GM23248 (cell line): ENCODE data around the gene HPF1. TPM values are rescaled to one million over a fixed set of nuclear protein-coding genes. Genes with fewer than 3 reads are reported as not detected.

ENCODE experiments used
- DNase-seq: peaks from one replicate; pipeline ENCODE4 v3.0.0-alpha.2; 2015
- H2AFZ ChIP-seq: fragments of 200-600 bp; sonication (generic); 2 replicates; pipeline ENCODE4 v1.6.1; 2016; ENCODE audit warnings: antibody characterized with exemption
- H3F3A ChIP-seq: fragments of 200-600 bp; sonication (generic); 2 replicates; pipeline ENCODE4 v1.6.1; 2016; ENCODE audit warnings: mild to moderate bottlenecking, antibody characterized with exemption, mixed run types; ENCODE audit not compliant: insufficient read depth
- H3K27ac ChIP-seq: fragments of 200-600 bp; sonication (generic); 2 replicates; pipeline ENCODE4 v1.5.1; 2016; ENCODE audit warnings: mild to moderate bottlenecking
- H3K27me3 ChIP-seq: fragments of 200-600 bp; sonication (generic); replicated peaks from 2 replicates; pipeline ENCODE4 v1.6.1; 2016; ENCODE audit warnings: mild to moderate bottlenecking; ENCODE audit not compliant: insufficient read depth
- H3K36me3 ChIP-seq: fragments of 200-600 bp; sonication (generic); 2 replicates; pipeline ENCODE4 v1.6.1; 2016; ENCODE audit warnings: low read depth, mild to moderate bottlenecking
- H3K4me1 ChIP-seq: fragments of 200-600 bp; sonication (generic); 2 replicates; pipeline ENCODE4 v1.6.1; 2016; ENCODE audit warnings: mild to moderate bottlenecking; ENCODE audit not compliant: insufficient read depth
- H3K4me2 ChIP-seq: fragments of 200-600 bp; sonication (generic); one replicate; pipeline ENCODE4 v1.6.1; 2016; ENCODE audit warnings: mild to moderate bottlenecking; ENCODE audit not compliant: unreplicated experiment
- H3K4me3 ChIP-seq: fragments of 200-600 bp; sonication (generic); 2 replicates; pipeline ENCODE4 v1.5.1; 2016; ENCODE audit warnings: mild to moderate bottlenecking
- H3K79me2 ChIP-seq: fragments of 200-600 bp; sonication (generic); 2 replicates; pipeline ENCODE4 v1.6.1; 2016; ENCODE audit warnings: mild to moderate bottlenecking; ENCODE audit not compliant: insufficient read depth
- H3K9ac ChIP-seq: fragments of 200-600 bp; sonication (generic); 2 replicates; pipeline ENCODE4 v1.6.1; 2016; ENCODE audit warnings: mild to moderate bottlenecking
- H3K9me2 ChIP-seq: fragments of 200-600 bp; sonication (generic); 2 replicates; pipeline ENCODE4 v1.6.1; 2016; ENCODE audit warnings: mixed run types, mild to moderate bottlenecking, moderate library complexity; ENCODE audit not compliant: insufficient read depth
- H3K9me3 ChIP-seq: fragments of 200-600 bp; sonication (generic); one replicate; pipeline ENCODE4 v1.6.1; 2017; ENCODE audit warnings: low read depth
- H4K20me1 ChIP-seq: fragments of 200-600 bp; sonication (generic); 2 replicates; pipeline ENCODE4 v1.6.0; 2016; ENCODE audit not compliant: insufficient read depth
- EZH2 ChIP-seq: fragments of 200-600 bp; sonication (generic); IDR thresholded peaks from 2 replicates; pipeline ENCODE4 v1.6.1; 2018; ENCODE audit warnings: antibody characterized with exemption, mild to moderate bottlenecking; ENCODE audit not compliant: insufficient read depth, poor library complexity, severe bottlenecking
- EZH2phosphoT487 ChIP-seq: fragments of 200-600 bp; sonication (generic); IDR thresholded peaks from 2 replicates; pipeline ENCODE4 v1.6.1; 2018; ENCODE audit warnings: antibody characterized with exemption, moderate library complexity, mild to moderate bottlenecking, low read depth; ENCODE audit not compliant: insufficient read depth
- WGBS, 2 experiments: methylation state at CpG; one replicate each; pipeline ENCODE4 v1.1.6; 2015 to 2017; ENCODE audit warnings: low lambda C conversion rate in 2 of 2, low coverage in 1 of 2; ENCODE audit errors: missing lambda C conversion rate in 2 of 2; 5-methylcytosine and 5-hydroxymethylcytosine counted together
- in situ Hi-C: fragments of 300-500 bp; cut with MboI; formaldehyde crosslinking; loops from 2 replicates; pipeline ENCODE4 v1.15.0; 2020
- polyA plus RNA-seq: library from polyadenylated mRNA; unstranded; fragments of >200 nt; fragmentation: Nextera tagmentation; extraction: Ambion mirVana; gene quantifications from 2 replicates; pipeline ENCODE4 v1.2.1, GENCODE V29; 2016
- total RNA-seq: library from RNA; depleted of rRNA; stranded (reverse); fragments of >200 nt; shearing (Covaris generic); gene quantifications from 2 replicates; pipeline ENCODE4 v1.2.3, GENCODE V29; 2014

The HPF1 gene
- total and polyA plus RNA-seq, 2 experiments from 2014 or later: 40.5 to 54.1 TPM

GRCh38 chr4:169768385-169768784, 10.6 kb upstream of the HPF1 start:
- in situ Hi-C loops: no loop called here

GRCh38 chr4:169766741-169767140, 9.0 kb upstream of the HPF1 start:
- Histone ChIP-seq H2AFZ (no peak overlapping the region), H3K9ac (no peak overlapping the region), H3K9me3 (no peaks in the 10 kb centered on the region), H3F3A (no peaks in the 10 kb centered on the region), H3K27me3 (no peaks in the 10 kb centered on the region), H3K4me2 (no peak overlapping the region), H3K79me2 (no peaks in the 10 kb centered on the region), H4K20me1 (no peaks in the 10 kb centered on the region), H3K4me1 (no peaks in the 10 kb centered on the region), H3K4me3 (no peak overlapping the region), H3K27ac (no peak overlapping the region), H3K9me2 (no peaks in the 10 kb centered on the region), H3K36me3 (no peaks in the 10 kb centered on the region)
- no peak for DNase-seq
- WGBS, 2 experiments: 49 to 69% methylated on average over 3 of the region's 3 CpGs
- in situ Hi-C loops: no loop called here
- TF ChIP-seq EZH2phosphoT487 (no peak), EZH2 (no peak)

More at GRCh38 chr4:169768385-169768784, 10.6 kb upstream of the HPF1 start:
- Histone ChIP-seq H3K27ac (no peak overlapping the region), H3K4me1 (no peaks in the 10 kb centered on the region), H3K4me2 (no peak overlapping the region), H3F3A (no peaks in the 10 kb centered on the region), H3K27me3 (no peaks in the 10 kb centered on the region), H3K79me2 (no peaks in the 10 kb centered on the region), H3K9me3 (no peaks in the 10 kb centered on the region), H4K20me1 (no peaks in the 10 kb centered on the region), H3K4me3 (no peak overlapping the region), H3K9me2 (no peaks in the 10 kb centered on the region), H2AFZ (no peak overlapping the region), H3K9ac (no peak overlapping the region), H3K36me3 (no peaks in the 10 kb centered on the region)
- no peak for TF ChIP-seq EZH2
- TF ChIP-seq EZH2phosphoT487: no peak
- 73 to 81% methylated on average over 3 of the region's 3 CpGs for WGBS, 2 experiments
- DNase-seq: no peak

GRCh38 chr4:169765835-169766234, 8.1 kb upstream of the HPF1 start:
- Histone ChIP-seq H3K27me3 (no peaks in the 10 kb centered on the region), H3K9me3 (no peaks in the 10 kb centered on the region), H3K79me2 (no peaks in the 10 kb centered on the region), H2AFZ (no peak overlapping the region), H3K9ac (no peak overlapping the region), H3K4me3 (no peak overlapping the region), H3K36me3 (no peaks in the 10 kb centered on the region), H3K27ac (no peak overlapping the region), H3K9me2 (no peaks in the 10 kb centered on the region), H3F3A (no peaks in the 10 kb centered on the region), H3K4me2 (no peak overlapping the region), H4K20me1 (no peaks in the 10 kb centered on the region), H3K4me1 (no peaks in the 10 kb centered on the region)
- in situ Hi-C loops: no loop called here
- DNase-seq: no peak
- 2 to 10% methylated on average over 2 of the region's 2 CpGs for WGBS, 2 experiments
- TF ChIP-seq EZH2phosphoT487 (no peak), EZH2 (no peak)

GRCh38 chr4:169761846-169762245, 4.1 kb upstream of the HPF1 start:
- Histone ChIP-seq H3F3A (peaks cover 14% of the 10 kb centered on the region), H3K36me3 (no peaks in the 10 kb centered on the region), H3K9ac (no peak overlapping the region), H3K79me2 (peaks cover 1% of the 10 kb centered on the region), H2AFZ (no peak overlapping the region), H3K9me3 (no peaks in the 10 kb centered on the region), H3K4me3 (no peak overlapping the region), H3K4me2 (no peak overlapping the region), H3K27ac (no peak overlapping the region), H3K4me1 (no peaks in the 10 kb centered on the region), H3K27me3 (no peaks in the 10 kb centered on the region), H3K9me2 (no peaks in the 10 kb centered on the region), H4K20me1 (no peaks in the 10 kb centered on the region)
- in situ Hi-C loops: no loop called here
- no peak for DNase-seq
- TF ChIP-seq EZH2 (no peak), EZH2phosphoT487 (no peak)
- WGBS, 2 experiments: 63 to 82% methylated on average over 4 of the region's 4 CpGs

GRCh38 chr4:169758401-169758962, 738 bp upstream of the HPF1 start:
- DNase-seq: peak; percentile 20
- Histone ChIP-seq H3K4me1 (peaks cover 12% of the 10 kb centered on the region), H3K36me3 (no peaks in the 10 kb centered on the region), H3K4me2 (peak overlapping the region; percentile 89), H3K4me3 (peak overlapping the region; percentile 90), H4K20me1 (no peaks in the 10 kb centered on the region), H3K9me3 (no peaks in the 10 kb centered on the region), H3K9ac (peak overlapping the region; percentile 79; the same call in 1 of the 2 replicates), H3K27me3 (no peaks in the 10 kb centered on the region), H3F3A (peaks cover 22% of the 10 kb centered on the region), H3K9me2 (no peaks in the 10 kb centered on the region), H3K27ac (no peak overlapping the region), H3K79me2 (peaks cover 34% of the 10 kb centered on the region), H2AFZ (peak overlapping the region; percentile 97)
- 5% methylated on average over 11 of the region's 11 CpGs for whole genome bisulfite sequencing, 2 experiments
- in situ Hi-C loops: no loop called here
- TF ChIP-seq EZH2phosphoT487 (no peak), EZH2 (no peak)
